VCaP (cell line): ENCODE measurements around the gene ZBTB46.
"Not testable (repeated sequence)": the region's sequence is repeated elsewhere in the genome, so short reads cannot be mapped to it uniquely, and the experiment has no call there.

ENCODE experiments used
- H3K27ac ChIP-seq: fragments of 450-650 bp; 2 replicates; pipeline ENCODE4 v1.5.1; 2017
- TF ChIP-seq, protein P1 (sequence below): fragments of 450-650 bp; conservative IDR thresholded peaks from 2 replicates; pipeline ENCODE4 v1.5.1; 2017; ENCODE audit warnings: mild to moderate bottlenecking, moderate library complexity

ZBTB46 gene

GRCh38 chr20:63854766-63855362 lies 23.8 kb upstream of the ZBTB46 start:
- H3K27ac ChIP-seq, result no peak overlapping the region
- TF ChIP-seq, protein P1, sequence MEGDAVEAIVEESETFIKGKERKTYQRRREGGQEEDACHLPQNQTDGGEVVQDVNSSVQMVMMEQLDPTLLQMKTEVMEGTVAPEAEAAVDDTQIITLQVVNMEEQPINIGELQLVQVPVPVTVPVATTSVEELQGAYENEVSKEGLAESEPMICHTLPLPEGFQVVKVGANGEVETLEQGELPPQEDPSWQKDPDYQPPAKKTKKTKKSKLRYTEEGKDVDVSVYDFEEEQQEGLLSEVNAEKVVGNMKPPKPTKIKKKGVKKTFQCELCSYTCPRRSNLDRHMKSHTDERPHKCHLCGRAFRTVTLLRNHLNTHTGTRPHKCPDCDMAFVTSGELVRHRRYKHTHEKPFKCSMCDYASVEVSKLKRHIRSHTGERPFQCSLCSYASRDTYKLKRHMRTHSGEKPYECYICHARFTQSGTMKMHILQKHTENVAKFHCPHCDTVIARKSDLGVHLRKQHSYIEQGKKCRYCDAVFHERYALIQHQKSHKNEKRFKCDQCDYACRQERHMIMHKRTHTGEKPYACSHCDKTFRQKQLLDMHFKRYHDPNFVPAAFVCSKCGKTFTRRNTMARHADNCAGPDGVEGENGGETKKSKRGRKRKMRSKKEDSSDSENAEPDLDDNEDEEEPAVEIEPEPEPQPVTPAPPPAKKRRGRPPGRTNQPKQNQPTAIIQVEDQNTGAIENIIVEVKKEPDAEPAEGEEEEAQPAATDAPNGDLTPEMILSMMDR, result no peak

GRCh38 chr20:63854069-63854765 lies 23.2 kb upstream of the ZBTB46 start:
- TF ChIP-seq, protein P1, result no peak
- H3K27ac ChIP-seq, result no peak overlapping the region

GRCh38 chr20:63853733-63854068 lies 22.6 kb upstream of the ZBTB46 start:
- H3K27ac ChIP-seq, result not testable (repeated sequence)

GRCh38 chr20:63851548-63851943 lies 20.5 kb upstream of the ZBTB46 start:
- H3K27ac ChIP-seq, result not testable (repeated sequence)

GRCh38 chr20:63850689-63851547 lies 19.9 kb upstream of the ZBTB46 start:
- no peak overlapping the region for H3K27ac ChIP-seq
- TF ChIP-seq, protein P1, result no peak

DNA sequence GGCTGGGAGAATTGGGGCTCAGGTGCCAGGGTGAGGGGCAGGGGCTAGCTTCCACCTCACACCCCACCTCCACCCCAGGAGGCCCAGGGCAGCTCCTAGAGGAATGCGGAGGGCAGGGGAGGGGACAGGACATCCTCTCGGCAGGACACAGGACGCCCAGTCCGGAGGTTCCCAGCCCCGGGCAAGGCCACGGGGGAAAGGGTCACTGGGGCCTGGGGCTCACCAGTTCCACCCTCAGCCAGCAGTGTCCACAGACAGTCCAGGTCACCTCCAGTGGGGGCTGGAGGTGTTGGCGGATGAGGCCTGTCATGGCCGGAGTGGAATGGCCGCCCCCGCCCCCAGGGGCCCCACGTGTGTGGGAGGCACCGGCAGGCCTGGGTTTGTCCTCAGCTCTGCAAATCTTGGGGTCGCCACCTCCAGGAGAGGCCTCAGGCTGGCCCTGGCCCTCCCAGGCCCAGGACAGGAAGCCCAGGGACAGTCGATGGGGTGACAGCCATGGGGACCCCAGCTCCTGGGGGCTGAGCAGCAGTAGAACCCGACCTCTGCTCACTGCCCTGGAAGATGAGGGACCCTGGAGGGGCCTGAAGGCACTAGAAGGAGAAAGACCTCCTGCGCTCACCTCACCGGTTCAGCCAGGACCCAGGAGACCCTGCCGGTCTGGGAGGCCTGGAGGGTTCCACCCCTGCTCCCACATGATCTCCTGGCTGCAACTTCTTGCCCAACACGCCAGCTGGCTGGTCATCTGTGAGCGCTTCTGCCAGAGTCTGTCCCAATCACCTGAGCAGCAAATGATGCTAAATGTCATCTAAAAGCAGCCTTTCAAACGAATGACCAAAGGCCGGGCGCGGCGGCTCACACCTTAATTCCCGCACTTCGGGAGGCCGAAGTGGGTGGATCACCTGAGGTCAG lies 17.2 kb upstream of the ZBTB46 start:
- H3K27ac ChIP-seq, result no peak overlapping the region

GRCh38 chr20:63847237-63848002 lies 16.4 kb upstream of the ZBTB46 start:
- H3K27ac ChIP-seq, result no peak overlapping the region
- TF ChIP-seq, protein P1, result no peak

More for the DNA sequence above, 17.2 kb upstream of the ZBTB46 start:
- TF ChIP-seq, protein P1, result no peak
